GM18502 (cell line): Measurements from ENCODE around the gene ZNF532.
A peak's percentile ranks its signal among the peaks of the same experiment; 100 is the strongest.

Experiments used
- ATAC-seq: cut with Tn5 transposase; IDR thresholded peaks from one replicate; pipeline ENCODE4 v1.9.1; 2021; ENCODE audit warnings: mild to moderate bottlenecking; ENCODE audit not compliant: unreplicated experiment, poor library complexity

The ZNF532 gene

DNA sequence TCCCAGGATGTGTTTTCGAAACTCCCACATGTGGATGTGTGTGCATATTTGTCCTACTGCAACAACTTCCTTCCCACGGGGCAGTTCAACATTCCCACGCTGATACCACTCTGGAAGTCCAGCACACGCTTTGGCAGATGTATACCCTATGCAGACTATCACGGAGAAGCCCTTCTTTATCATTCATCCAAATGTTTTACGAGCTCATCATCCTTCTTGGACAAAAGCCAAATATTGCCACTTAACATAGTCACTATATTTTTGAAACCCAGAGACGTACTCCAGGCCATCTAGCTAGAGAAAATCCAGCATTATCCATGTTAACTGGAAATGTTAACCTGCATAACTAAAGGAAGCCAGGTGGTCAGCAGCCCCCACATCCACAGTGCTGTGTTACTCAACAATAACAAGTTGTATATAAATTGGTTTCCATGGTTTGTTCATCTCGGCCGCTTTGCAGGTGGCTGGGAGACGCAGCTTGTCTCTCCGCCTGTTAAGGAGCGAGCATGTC lies 131.5 kb downstream of the ZNF532 start:
- ATAC-seq, result no peak

DNA sequence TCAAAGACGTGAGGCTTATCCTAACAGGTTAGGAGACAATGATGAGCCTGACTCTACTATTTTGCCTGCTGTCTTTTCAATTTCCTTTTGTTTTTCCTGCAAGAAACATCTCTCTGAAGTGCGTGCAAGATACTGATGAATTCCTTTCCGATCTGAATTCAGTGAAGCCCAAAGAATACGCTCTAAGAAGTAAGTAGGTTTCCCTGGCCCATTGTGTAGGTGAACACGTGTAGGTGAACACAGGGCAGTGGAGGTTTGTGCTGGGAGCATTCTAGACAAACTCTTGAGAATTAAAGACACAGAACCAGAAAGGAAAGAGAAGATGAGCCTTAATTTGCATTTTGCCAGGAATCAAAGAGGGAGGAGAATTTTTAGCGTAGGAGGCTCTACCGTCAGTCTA lies 132.0 kb downstream of the ZNF532 start:
- ATAC-seq, result no peak

DNA sequence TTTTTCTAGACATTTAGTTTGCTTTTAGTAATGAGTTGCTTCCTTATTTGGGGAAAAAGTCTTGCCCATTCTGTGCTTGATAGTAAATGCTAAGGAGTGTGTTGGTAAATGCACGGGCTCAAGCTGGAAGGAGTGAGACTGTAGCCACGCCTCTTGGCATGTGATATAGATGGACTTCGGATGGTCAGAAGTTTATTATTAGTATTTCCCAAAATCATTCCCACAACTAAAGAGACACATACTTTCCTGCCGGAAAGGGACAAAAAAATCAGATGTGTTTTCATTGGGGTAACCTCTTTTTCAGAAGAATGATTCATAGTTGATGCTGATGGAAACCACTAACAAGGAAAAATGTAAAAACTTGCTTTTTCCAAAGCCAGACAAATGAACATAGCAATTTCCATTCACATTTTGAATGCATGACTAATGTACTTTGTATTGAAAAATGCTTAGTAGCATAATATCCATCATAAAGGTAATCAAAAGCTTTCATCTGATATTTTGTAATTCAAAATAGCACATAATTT lies 133.2 kb downstream of the ZNF532 start:
- no peak for ATAC-seq

DNA sequence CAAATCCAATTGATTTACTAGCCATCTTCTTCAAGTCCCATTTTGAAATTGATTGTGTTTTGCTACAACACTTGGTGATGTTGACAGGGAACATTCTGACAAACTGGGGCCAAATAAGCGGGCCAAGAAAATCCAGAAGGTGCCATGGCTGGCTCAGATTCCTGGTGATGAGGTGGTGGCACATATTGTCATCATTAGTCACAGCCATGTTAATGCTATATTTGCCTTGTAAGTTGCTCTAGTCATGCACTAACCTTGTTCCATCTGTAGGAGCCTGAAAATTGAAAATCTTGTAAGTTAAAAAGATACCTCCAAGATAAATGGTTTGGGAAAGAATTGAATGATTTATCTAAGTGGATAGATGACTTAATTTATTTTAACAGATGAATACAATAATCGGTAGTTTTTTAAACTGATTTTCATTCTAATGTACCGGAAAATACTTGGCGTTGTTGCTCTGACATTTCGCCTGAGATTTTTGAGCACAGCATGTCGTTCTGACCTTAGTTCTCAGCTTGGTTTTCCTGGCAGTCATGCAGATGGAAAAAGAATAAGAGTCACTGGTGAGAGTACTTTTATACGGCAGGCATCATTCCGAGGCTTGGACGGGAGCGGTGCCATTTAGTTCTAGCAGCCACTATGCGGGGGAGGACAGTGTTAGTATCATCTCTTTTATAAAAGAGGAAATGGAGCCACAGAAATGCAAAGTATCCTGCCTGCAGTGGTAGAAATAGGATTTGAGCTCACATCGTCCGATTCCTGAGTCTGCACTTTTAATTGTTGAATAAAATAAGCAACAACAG lies 133.9 kb downstream of the ZNF532 start:
- peak; percentile 53 for ATAC-seq

DNA sequence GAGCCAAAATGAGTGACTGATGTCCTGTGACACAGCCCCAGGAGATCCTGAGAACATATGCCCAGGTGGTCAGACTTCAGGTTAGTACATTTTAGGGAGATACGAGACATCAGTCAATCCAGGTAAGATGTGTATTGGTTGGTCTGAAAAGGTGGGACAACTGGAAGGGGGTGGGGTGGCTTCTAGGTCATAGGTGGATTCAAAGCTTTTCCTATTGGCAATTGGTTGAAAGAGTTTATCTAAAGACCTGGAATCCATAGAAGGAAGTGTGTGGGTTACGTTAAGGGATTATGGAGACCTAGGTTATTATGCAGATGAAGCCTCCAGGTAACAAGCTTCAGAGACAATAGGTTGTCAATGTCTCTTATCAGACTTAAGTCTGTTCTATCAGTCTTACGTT lies 136.5 kb downstream of the ZNF532 start:
- ATAC-seq, result no peak

DNA sequence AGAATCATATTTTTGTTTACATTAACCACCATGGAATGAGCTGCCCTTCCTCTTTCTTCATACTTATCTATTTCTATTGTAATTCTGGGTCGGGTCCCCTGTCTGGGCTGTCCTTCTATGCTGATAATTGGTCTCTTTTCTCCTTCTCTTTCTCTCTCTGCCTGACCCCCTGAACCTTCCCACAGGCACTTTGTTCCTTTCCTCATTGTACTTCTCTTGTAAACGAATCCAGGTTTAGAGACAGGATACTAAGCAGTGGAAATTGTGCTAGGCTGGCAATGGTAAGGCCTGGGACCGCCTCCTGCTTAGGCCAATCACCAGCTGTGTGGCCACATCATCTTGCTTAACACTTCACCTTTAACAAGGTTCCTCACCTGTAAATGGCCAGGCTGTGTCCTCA lies 137.0 kb downstream of the ZNF532 start:
- no peak for ATAC-seq

DNA sequence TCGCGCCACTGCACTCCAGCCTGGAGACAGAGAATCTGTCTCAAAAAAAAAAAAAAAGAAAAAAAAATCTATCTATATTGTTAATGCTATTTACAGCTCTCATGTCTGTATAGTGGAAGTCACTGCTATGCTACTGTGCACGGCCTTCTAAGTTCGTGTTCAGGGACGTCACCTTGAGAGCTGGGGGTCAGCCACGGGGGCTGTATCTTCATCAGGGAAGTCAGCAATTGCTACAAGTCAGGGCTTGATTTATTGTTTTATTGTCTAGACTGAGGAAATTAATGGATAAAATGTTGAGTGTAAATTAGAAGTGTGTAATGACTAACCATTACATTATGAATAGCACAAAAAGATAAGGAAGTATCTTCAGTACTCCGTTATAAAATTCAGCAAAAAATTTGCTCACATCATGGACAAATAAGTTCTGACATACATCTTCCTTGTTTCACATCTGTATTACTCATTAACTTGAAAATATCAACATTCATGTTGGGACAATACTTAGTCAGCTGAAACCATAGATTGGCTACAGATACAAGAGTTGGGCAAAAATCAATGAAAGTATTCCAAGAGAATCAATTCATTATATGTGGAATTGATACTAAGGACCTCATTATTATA lies 138.4 kb downstream of the ZNF532 start:
- no peak for ATAC-seq

DNA sequence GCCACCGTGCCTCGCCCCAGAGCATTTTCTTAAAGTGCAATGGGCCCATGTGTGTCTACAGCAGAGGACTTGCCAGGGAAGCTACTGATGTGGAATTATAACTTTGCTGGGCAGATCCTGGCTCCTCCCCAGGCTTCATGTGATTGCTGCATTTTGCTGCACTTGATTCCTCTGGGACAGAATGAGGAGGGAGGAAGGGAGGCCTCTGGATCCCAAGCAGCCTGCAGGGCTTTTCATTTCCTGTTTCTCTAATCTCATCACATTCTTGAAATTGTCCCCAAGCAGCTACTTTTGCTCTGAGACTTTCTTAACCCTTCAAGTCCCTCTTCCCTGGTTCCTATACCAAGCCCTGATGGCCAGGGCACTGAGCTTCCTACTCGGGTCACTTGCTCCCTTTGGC lies 140.6 kb downstream of the ZNF532 start:
- ATAC-seq, result no peak

DNA sequence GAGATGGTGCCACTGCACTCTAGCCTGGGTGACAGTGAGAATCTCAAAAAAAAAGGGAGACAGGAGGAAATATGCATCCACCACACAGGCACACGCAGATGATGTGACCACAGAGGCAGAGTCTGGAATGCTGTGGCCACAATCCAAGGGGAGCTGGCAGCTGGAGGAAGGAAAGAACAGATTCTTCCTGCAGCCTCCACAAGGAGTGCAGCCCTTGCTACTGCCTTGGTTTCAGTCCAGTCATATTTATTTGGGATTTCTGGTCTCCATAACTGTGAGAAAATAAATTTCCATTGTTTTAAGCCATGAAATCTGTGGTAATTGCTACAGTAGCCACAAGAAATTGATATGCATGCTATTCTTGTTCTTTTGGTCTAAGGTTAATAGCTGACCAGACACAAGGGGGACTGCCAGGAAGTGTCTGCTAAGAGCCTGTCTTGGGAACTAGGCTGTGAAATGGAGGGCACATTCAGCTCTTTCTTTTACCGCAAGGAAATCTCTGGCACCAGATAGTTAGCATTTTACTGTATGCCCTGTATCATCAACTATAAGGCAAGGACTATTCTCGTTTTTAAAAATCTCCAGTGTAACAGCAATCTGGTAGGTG lies 141.9 kb downstream of the ZNF532 start:
- ATAC-seq, result no peak

DNA sequence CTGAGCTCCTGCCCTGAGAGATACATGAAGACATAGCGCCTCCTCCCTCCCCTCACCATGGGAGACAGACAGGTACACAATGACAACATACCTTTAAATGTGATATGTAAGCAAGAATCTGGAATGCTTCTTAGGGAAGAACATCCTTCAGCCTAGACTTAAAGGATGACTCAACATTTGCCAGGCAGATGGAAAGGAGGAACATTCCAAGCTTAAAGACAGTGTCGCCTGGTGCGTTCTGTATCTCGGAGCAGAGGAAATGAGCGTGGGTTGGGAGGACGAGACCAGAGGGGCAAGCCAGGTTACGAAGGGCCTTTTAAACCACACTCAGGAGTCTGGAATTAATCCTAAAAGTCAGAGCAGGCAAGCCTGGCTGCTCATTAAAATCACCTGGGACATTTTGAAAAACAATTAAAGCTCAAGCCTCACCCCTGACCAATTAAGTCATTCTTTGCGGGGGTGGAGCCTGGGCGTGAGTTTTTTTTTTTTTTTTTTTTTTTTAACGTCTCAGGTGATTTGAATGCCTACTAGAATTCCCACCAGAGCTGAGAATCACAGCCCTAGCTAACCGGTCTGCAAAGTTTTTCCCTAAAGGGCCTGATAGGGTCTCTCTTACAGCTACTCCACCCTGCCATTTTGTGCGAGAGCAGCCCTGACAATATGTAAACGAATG lies 143.8 kb downstream of the ZNF532 start:
- no peak for ATAC-seq

DNA sequence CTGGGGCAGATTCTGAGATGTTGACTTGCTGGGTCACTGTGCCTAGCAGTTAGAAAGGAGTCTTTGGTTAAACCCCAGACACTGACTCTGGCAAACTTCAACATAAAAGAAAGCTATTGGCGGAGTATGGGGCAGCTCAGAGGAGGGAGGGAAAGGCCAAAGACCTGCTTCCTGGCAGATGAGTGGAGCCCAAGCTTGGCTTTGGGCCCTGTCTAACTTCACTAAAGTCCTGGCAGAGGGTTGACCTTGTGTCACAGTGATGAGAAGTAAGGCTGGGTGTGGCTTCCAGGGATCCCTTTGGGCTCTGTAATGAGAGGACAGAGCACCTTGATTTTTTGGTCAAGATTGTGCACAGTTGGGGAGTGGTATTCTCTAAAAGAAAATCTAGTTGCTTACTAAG lies 145.2 kb downstream of the ZNF532 start:
- no peak for ATAC-seq

DNA sequence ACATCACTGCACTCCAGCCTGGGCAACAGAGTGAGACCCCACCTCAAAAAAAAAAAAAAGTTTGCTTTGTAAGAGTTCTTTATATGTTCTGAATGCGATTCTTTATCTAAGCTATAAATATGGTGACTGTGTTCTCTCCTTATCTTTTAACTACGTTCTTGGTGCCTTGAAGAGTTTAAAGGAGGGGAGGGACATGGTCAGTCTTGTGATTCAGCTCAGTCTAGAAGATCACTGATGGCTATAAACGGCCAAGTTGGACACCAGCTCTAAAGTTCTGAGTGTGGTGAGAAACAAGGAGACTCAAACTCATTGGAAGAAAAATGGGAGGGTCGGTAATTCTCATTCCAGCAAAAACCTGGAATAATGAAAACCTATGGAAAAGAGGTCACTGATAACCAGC lies 146.6 kb downstream of the ZNF532 start:
- no peak for ATAC-seq

DNA sequence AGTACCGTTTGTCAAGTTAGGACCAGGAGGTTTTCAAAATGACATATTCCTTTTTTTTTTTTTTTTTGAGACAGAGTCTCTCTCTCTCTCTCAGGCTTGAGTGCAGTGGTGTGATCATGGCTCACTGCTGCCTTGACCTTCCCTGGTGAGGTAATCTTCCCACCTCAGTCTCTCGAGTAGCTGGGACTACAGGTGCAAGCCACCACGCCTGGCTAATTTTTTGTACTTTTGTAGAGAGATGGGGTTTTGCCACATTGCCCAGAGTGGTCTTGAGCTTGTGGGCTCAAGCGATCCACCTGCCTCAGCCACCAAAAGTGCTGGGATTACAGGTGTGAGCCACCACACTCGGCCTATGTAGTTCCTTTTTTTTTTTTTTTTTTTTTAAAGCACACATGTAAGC lies 147.1 kb downstream of the ZNF532 start:
- no peak for ATAC-seq

DNA sequence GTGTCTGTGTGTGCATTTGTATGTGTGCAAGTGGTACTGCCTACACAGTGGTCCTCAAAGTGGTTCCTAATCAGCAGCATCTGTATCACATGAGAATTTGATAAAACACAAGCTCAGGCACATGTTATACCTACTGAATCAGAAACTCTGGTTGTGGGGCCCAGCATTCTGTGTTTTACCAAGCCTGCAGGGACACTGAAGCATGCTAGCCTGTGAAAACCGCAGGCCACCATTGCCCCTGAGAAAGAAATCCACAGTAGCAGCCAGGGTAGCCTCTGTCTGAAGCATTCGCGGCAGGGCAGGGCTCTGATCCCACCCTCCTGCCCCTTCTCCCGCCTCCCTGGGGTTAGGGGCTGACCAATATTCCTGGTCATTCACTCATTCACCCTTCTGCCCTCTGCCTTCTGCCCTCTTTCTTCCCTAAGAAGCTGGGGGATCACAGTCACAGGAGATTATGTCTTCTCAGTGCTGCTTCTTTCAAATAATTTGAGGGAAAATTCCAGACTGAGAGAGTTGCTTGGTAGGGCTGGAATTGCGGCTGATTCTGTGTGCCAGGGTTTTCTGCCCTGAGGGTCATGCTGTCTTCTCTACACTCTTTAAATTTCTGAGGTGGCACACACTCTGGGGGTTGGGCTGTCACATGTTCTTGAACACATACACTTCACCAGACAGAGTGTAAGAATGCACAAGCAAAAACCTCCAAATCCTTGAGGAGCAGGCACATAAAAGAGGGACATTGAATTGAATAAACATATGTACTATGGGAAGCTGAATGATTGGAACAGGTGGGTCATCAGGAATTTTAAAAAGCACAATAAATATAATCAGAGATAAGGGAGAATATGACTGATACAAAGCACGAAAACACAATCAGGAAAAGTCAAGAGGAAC lies 148.4 kb downstream of the ZNF532 start:
- ATAC-seq, result no peak

DNA sequence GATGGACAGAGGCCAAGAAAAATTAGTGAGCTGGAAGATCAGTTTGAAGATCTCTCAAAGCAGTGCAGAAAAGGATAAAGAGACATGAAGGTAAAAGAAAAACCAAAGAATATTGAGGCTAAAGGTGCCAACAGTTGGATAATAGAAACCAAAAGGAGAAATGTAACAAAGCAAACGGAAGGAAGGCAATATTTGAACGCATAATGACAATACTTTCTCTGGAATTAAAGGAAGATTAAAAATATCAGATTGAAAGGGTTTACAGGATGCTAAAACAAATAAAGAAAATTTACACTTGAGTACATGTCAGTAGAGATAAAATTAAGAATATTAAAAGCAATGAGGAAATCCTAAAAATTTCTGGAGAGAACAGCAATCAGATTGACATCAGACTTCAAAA lies 149.1 kb downstream of the ZNF532 start:
- no peak for ATAC-seq

DNA sequence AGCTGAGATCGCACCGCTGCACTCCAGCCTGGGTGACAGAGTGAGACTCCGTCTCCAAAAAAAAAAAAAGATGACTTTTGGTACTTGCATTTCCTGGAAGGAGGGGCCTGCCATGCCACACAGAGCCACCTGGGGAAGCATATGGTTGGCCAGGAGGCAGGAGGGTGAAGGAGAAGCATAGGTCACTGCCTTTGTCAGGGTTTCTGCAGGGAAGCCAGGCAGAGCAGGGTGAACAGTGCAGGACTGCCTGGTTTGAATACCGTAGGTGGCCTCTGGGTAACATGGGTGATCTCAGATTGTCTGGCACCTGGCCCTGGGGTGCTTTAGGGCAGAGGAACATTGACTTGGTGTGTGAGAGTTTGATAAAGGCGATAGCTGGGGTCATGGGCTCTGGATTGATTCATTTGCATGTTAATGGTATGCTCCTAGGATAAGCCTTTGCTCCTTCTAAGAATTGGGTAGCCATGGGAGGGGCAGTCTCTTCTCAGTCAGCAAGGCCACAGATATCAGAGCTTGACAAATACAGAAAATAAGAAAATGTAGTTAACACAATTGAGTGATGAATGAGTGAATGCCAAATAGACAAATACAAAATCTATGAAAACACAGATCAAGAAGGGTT lies 151.0 kb downstream of the ZNF532 start:
- ATAC-seq, result no peak

DNA sequence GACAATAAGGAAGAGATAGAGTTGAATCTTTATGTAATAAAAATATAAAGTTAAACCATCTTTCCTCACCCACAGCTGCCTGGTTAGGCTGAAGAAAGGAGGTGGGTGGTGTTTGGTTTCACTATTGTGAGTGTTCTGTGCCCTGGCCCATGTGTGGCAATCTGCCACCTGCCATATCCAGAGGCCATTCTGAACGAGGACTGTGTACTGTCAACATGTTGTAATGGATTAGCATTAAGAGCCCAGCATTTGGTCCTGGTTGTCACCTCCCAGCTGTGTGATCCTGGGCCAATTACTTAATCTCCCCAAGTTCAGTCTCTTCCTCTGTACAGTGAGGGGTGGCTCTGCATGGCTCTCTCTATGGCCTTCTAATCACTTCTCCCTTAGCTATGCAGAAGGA lies 156.8 kb downstream of the ZNF532 start:
- ATAC-seq, result no peak

DNA sequence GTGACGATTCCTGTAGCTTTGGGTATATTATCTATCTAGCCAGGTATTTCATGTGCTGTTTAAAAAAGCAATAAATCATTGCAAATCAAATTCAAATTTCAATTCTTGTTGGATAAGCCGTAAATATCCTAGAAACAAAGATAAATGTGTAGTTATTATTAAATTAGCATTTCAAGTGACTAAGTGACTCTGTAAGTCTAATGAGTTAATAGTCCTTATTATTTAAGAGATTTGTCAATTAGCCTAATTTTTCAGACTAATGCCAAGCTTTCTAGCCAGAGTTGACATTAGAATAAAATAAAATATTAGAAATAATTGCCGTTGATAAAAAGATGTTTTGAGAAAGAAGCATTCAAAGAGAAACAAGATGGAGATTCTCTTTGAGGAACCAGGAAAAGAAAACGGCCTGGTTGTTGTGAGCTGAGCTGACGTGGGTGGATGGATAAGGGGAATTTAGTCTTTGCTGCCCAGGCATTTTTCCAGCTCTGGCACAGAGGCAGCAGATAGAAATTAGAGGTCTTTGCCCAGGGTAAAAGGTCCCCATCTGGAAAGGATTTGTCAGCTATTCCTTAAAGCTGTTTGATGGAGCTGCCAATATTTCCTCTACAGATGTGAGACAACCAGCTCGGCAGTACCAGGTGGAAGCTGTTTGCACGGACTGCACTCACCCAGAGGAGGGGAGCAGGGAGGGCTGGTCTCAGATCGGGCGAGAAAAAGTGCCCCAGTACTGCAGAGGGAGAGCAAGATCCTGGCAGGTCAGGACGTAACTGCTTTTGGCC lies 157.7 kb downstream of the ZNF532 start:
- no peak for ATAC-seq

DNA sequence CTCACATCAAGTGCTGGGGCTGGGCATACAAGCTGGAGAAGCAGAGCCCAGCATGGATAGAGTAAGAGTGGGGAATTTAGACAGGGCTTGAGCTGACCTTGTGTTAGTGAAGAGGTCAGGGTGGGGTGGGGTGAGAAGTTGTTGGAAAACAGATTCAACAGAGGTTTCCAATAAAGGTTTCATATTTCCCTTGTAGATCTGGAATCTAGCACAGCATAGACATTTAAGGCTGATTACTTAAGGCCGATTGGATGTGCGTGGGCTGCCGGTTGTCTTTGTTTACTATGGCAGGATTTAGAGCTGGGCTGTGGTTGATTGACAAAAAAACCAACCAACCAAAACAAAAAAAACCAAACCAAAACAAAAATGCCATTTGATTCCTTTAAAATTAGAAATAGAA lies 160.2 kb downstream of the ZNF532 start:
- no peak for ATAC-seq
